Inflammatory macrophage treated with lipopolysaccharide for 1 hour (primary cell): ENCODE results near the gene CSNK1D.

Experiments used
- DNase-seq, 2 donors: peaks; one replicate each; pipeline ENCODE4 v3.0.0-alpha.2; 2020 to 2022

CSNK1D gene

DNA sequence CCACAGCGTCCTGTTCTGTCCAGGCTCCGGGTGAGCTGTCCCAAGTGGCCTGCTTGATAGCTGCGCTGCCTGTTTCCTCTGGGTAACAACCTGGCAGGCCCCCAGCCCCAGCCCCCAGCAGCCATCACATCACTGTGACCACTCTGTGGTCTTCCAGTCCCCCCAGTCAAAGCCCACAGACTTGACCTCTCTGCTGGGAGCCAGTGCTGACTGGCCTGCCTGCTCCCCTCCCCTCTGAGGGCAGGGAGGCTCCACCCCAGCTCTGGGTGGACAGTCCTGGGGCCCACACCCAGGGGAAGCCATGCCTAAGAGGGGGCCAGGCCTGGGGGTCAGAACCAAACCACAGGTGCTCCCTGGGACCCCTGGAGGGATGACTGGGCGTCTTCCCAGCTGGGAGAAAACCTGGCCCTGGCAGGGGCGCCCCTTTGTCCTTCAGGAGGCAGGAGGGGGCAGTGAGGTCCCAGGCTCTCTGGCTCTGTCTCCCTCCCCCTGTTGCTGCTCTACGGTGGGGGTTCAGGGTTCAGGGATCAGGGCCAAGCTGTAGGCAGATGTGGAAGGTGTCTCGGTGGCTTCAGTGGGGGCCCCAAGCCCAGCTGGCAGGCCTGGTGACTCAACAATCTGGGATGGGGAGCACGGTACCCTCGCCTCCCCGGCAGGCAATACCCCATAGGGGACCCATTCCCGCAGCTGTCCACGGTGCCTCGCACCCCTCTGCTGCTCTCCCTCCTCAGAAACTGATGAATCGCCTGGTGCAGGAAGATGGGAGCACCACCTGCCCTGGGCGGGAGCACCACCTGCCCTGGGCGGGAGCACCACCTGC is 46.5 kb downstream of the CSNK1D start:
- DNase-seq, result no peak

DNA sequence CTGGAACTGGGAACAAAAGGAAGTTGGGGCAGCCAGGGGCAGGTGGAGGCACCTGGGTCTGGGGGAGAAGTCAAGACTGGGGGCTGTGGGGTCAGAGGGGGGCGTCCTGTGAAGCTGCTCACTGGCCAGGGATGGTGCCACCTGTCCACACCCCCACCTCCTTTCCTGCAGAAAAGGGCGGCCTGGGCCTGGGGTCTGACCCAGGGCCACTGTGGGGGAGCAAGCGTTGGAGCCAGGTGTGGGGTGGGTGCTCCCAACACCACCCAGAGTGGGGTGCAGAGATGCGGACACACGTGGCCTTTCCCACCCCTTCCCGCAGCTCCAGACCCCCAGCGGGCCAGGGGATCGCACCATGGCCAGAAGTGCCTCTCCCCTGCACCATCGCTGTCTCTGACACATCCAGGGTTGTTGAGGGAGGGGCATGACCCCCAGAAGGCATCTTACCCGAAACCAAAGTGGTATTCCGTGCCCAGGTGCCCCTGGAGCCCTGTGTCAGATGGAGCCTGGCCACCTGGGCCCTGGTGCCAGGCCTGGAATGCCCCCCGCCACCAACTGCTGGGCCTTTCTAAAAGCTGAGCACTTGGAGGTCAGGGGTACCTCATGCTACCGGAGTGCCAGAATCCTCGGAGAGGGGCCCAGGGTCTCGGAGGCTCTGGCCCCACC is 47.2 kb downstream of the CSNK1D start:
- DNase-seq, result no peak

DNA sequence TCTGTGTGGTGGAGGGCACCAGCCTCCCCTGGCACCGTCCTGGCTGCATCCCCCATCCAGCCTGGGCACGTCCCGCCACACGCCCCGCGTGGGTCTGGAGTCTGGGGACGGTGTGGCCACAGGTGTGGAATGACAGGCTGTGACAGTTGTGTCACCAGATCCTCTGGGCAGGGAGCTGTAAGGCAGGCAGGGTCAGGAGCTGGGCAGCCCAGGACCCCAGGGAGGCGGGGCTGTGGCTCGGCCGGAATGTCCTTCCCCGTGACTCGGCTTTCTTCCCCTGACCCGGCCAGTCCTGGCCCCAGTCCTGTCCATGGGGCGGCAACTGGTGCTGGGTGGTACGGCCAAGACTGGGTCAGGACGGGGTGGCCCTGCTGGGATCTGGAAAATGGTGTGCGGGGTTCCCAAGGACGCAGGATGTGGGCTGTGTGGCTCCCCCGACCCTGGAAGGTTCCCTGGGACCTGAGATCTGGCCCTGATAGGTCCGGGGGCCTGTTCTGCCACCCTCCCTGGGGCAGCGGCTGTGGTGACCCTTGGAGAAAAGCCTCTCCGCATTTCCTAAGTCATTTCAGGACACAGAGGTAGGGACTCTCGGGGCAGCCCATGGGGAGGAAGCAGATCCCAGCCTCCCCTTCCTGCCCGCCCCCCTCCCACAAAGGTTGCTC is 48.0 kb downstream of the CSNK1D start:
- DNase-seq, result no peak

DNA sequence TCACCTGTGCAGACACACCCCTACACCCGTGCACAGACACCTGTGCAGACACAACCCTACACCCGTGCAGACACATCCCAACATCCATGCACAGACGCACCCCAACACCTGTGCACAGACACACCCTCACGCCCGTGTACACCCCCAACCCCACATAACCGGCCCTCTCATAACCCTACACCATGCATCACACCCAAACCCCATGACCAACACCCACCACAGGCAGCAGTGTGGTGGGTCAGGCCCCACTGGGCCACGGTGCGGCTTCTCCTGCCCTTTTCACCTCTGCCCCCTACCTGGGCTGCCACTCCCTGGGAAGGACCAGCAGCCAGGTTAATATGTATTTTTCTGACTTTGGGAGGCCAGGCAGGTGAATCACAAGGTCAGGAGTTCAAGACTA is 48.8 kb downstream of the CSNK1D start:
- DNase-seq, result no peak

DNA sequence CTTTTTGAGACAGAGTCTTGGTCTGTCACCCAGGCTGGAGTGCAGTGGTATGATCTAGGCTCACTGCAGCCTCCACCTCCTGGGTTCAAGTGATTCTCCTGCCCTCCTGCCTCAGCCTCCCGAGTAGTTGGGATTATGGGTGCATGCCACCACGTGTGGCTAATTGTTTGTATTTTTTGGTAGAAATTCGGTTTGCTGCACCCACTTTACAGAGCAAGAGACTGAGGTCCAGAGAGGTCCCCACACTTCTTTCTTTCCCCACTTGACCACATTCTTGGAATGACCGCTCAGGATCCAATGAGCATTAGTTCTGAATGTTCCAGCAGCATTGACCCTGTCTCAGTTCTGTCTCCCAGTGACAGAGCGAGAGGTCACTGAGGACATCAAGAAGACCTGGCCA is 50.0 kb downstream of the CSNK1D start:
- DNase-seq, result no peak

DNA sequence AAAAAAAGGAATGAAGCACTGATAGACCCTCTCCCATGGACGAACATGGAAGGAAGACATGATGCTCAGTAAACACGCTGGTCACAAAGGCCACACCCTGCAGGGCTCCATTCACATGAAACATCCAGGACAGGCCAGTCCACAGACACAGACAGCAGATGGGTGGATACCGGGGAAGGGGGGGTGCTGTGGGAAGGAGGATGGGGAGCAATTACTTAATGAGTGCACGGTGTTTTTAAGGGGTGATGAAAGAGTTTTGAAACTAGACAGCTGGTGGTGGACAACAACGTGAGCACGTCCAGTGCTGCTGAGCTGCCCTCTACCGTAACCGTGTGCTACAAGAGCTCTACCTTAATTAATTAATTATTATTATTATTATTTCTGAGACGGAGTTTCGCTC is 50.7 kb downstream of the CSNK1D start:
- no peak for DNase-seq

DNA sequence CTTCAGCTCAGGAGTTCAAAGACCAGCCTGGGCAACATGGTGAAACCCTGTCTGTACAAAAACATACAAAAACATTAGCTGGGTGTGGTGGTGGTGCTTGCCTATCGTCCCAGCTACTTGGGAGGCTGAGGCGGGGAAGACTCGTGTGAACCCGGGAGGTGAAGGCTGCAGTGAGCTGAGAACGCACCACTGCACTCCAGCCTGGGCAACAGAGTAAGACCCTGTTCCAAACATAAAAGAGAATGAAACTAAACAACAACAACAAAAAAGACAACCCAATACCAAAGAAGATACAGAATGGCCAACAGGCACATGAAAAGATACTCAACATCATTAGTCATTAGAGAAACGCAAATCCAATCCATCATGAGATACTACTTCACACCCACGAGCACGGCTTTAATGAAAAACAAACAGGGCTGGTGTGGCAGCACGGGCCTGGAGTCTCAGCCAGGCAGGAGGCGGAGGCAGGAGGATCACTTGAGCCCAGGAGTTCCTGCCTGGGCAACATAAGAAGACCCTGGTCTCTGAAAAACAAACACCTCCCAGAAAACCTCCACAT is 52.1 kb downstream of the CSNK1D start:
- DNase-seq, result no peak

DNA sequence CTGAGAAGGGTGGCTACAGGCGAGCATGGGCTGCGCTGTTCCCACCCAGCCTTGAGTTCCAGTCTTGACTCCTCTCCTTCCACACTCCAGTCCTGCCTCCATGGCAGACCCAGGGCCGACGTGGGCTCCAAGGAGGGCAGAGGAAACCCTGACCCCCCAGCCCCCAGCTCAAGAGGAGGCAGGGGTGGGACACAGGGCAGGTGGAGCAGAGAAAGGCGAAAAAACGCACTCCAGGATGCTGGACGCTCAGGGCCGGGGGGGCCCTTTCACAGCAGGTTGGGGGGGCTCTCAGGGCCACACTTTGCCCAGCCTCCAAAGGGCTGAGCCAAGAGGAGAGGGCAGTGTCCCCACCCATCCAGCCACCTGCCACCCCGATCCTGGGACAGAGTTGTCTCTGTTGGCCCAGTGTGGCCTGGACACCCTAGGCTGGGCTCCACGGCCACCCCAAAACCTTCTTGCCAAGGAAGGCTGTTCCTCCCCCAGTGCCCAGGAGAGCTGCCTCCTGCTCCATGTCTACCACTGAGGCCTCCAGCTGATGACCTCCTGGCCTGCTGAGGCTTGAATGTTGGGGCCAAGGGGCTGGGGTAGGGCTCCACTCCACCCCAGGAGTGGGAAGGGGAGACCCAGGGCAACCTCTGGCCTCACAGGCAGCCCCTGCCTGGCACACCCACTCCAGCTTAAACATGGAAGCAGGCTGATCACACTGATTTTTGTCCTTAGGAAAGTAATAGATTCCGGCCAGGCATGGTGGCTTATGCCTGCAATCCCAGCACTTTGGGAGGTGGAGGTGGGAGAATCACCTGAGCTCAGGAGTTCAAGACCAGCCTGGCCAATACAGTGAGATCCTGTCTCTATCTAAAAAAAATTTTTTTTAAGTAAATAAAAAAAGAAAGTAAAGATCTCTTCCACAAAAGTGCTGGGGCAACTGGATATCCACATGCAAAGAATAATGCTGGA is 53.5 kb downstream of the CSNK1D start:
- DNase-seq, result no peak

DNA sequence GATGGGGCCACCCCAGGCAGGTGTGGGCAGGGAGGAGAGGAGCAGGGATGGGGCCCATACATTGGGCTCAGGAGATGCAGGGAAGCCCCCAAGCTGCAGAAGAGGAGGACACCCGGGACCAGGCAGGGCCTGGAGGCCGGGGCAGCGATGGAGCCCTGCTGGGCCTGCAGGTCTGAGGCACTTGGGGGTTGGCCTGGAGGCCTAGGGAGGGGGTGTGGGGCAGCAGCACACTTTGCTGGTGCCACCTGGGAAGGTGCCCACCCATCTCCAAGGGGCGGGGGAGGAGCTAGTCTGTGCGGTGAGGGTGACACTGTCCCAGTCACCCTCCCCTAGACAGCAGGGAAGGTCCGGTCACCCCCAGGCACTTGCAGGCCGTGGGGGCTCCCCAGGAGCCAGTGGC is 54.4 kb downstream of the CSNK1D start:
- DNase-seq, result no peak

DNA sequence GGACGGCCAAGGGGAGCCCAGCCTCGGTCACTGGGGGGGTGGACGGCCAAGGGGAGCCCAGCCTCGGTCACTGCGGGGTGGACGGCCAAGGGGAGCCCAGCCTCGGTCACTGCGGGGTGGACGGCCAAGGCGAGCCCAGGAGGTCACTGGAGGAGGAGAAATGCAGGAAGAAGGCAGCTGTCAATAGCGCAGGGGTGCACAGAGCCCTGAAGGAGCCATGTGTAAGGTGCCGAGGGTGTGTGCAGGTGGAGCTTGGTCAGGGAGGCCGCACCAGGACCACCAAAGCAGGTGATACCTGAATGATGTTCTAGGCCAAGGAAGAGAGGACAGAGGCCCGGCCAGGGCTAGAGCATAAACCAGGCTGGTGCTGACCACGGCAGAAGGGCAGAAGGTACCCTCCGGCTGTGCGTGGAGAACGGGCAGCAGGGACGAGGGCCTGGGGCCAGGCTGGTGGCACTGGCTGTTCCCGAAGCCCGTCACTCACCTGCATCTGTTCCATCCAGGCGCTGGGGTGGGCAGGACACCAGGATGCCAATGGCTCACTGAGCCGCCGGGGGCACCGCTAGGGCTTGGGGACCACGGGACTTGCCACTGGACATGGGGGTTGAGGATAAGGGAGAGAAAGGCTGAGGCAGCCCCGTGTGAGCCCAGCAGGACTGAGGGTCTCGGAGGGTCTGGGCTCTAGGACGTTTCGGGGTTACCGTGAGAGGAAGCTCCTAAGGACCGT is 55.0 kb downstream of the CSNK1D start:
- no peak for DNase-seq

DNA sequence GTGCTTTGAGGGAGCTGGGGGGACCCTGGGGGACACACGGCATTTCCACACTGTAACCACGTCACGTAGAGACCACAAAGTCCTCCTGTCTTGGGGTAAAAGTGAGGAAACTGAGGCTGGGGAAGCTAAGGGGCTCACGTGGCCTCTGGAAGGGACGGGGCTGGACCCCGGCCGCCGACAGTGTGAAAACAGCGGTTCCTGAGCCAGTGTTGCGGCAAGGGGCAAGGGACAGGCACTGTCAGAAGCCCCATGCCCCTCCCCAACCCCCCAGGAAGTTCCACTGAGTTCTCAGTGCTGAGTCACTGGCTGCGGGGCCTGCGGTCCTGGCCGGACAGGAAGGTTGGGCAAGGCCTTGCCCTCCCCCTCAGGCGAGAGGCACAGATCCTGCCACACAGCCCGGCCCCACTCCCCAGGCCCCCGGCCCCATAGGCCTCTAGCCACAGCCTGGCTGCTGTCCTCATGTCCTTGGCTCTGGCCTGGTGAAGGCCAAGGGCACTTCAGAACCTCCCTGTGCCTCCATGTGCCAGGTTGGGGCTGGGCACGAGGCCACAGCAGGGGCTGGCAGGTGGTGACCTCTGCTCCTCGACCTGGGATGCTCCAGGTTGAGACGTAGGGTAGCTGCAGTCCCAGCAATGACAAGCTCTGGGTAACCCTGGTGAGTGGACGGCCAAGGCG is 55.8 kb downstream of the CSNK1D start:
- peak; percentile 63 to 64 for DNase-seq

DNA sequence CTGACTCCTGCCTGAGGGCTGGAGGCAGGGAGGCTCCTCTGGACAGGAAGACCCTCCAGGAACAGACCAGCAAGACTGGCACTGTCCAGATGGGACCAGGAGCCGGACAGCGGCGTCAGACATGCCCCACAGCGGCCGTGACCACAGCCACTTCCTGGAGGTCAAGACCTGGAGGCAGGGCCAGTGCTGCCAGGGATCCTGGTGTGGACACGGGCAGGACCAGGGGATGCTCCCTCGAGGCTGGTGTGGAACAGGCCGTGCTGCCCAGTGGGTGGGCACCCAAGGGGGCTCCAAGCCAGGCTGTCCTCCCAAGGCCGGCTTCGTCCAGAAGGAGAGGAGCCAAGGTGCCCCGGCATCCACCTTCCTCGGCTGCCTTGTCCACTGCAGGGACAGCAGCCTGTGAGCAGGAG is 56.4 kb downstream of the CSNK1D start:
- peak in 1 of 2 donors; percentile 15 for DNase-seq

DNA sequence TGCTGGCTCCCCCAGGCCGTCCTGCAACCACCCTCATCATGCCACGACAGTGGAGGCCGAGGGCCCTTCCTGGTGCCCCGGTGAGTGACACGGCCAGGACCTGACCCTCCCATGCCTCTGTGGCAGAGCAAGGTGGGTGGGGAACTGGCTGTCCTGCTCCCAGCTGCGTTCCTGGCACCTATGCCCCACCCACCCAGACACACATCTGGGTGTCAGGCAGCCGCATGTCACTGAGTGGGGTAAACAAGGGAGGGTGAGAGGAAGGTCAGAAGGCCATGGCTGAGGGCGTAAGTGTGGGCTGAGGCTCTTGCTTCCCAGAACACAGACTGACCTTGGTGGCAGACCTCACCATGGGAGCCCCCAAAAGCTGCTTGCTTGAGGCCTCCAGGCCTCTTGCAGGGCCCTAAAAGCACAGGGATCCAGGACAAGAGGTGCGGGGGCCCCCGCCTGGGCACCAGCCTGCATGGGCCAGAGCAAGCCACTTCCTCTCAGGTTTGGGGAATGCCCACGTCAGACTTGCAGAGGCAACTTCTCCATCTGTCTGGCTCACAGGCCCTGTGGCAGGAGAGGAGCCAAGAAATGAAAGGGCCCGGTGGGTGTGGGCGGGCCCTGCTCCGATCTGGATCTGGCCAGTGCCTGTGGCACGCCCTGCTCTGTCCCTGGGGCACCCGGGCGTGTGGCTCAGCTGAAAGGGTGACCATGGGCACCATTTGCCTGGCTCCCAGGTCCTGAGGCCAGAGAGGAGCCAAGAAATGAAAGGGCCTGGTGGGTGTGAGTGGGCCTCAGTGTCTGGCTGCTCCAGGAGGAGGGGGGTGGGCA is 57.0 kb downstream of the CSNK1D start:
- DNase-seq, result peak; percentile 96 to 99

DNA sequence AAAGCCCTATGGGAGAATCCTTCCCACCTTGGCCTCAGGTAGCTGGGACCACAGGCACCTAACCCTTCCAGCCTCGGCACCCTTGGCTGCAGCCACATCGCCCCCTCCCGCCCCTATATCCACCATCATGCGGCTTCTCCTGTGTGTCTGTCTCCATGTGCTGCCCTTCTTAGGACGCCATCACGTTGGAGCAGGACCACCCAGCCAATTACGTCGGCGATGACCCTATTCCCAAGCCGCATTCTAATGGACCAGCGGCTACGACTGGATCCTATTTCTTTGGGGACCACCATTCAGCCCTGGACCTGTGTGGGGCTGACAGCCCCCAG is 57.6 kb downstream of the CSNK1D start:
- DNase-seq, result no peak

DNA sequence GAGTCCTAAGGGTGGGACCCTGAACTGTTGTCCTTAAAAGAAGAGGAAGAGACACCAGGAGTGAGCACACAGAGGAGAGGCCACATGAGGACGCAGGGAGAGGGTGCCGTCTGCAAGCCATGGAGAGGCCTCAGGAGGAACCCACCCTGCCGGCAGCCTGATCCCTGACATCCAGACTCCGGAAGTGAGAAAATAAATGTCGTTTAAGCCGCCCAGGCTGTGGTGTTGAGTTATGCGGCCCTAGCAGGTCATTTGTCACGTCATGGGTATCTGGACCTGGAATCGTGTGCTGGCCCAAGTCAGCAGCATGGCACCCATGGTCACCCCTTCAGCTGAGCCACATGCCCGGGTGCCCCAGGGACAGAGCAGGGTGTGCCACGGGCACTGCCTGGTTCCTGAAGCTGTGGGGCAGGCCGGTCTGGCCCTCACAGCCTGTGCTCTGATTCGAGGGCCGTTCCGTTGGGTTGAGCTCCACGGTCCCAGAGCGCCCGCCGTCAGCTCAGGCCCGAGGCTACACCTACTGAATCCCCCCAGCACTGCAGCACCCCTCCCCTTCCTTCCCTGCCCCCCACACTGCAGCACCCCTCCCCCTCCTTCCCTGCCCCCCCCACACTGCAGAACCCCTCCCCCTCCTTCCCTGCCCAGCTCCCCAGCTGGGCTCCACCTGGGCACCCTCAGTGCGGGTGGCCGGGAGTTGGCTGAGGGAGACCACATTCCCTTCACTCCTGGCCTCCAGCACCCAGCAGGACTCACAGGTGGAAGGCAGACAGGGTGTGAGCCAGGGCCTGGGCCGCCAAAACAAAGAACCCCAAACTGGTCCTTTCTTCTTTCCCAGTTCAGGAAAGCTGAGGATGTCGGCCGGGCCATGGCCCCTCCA is 58.2 kb downstream of the CSNK1D start:
- peak; percentile 30 to 58 for DNase-seq

DNA sequence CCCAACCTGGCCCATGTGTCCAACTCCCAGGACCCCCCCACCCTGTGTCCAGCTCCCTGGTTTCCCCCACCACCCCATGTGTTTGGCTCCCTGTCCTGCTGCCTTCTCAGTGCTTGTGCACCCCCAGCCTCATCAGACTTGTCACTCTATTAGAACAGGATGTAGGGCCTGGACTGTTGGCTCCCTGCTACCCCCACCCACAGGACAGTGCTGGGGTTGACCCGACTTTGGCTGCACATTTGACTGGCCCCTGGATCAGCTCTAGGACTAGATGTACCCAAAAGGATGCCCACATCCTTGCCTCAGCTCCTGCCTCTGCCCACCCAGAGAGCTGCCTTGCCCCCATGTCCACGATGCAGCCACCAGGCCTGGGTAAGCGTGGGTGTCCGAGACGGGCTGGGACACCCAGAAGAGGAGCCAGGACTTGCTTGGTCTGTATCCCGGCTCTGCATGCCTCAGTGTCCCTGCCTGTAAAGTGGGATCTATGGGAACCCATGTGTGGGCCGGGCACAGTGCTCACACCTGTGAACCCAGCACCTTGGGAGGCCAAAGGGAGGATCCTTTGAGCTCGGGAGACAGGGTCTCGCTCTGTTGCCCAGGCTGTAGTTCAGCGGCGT is 59.4 kb downstream of the CSNK1D start:
- DNase-seq, result no peak

DNA sequence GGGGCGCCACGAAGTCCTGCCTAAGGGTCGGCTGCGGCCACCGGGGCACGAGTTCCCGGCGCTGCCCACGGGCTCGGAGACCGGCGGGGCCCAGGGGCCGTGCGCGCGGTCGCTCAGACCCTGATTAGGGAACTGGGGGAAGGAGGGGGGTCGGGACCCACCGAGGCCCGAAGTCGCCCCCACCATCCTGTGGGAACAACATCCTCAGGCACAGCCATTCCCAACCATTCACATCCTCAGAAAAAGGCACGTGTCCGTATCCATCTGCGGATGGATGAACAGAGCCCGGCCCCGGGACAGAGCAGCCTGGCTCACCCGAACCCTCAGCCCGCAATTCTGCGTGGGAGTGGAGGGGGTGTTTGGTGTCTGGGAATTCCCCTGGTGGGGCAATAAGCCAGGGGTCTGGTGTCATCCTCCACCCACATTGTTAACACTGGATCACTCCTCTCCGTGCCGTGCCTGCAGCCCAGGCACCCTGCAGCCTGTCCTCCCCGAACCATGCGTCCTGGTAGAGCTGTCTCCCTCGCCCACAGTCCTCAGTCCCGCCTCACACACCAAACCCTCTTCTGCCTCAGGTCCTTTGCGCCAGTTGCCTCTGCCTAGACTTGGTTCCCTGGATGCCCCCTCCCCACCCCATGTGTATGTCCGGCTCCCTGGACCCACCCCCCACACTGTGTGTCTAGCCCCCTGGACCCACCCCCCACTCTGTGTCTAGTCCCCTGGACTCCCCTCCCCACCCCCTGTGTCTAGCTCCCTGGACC is 60.1 kb downstream of the CSNK1D start:
- peak; percentile 98 to 100 for DNase-seq
